ENCODE results near the gene ERG.
A peak's percentile ranks its signal among the peaks of the same experiment; 100 is the strongest.

Gene ERG

GRCh38 chr21:38385427-38386175, 112.7 kb downstream of the ERG start:
- no peak for TF ChIP-seq CTCF (IDR thresholded peaks at IDR 0.05; ENCODE audit: control insufficient read depth, insufficient read depth, low read depth, low read length, missing control alignments)
- H3K4me3 ChIP-seq (ENCODE audit: control insufficient read depth, low read depth, low read length), result no peak overlapping the region
- no peak for DNase-seq (ENCODE audit: low read depth)

GRCh38 chr21:38384675-38385426, 113.4 kb downstream of the ERG start:
- no peak for DNase-seq (ENCODE audit: low read depth)
- no peak for TF ChIP-seq CTCF (IDR thresholded peaks at IDR 0.05; ENCODE audit: control insufficient read depth, insufficient read depth, low read depth, low read length, missing control alignments)
- no peak overlapping the region for H3K4me3 ChIP-seq (ENCODE audit: control insufficient read depth, low read depth, low read length)

GRCh38 chr21:38384238-38384560, 114.1 kb downstream of the ERG start:
- no peak for DNase-seq (ENCODE audit: low read depth)
- no peak for TF ChIP-seq CTCF (IDR thresholded peaks at IDR 0.05; ENCODE audit: control insufficient read depth, insufficient read depth, low read depth, low read length, missing control alignments)
- no peak overlapping the region for H3K4me3 ChIP-seq (ENCODE audit: control insufficient read depth, low read depth, low read length)

- no peak overlapping the region for H3K4me3 ChIP-seq (ENCODE audit: control insufficient read depth, low read depth, low read length)
- TF ChIP-seq CTCF (IDR thresholded peaks at IDR 0.05; ENCODE audit: control insufficient read depth, insufficient read depth, low read depth, low read length, missing control alignments), result no peak
- no peak for DNase-seq (ENCODE audit: low read depth)
These were observed 114.7 kb downstream of the ERG start for GRCh38 chr21:38383411-38384237.

GRCh38 chr21:38380481-38381137, 117.7 kb downstream of the ERG start:
- no peak overlapping the region for H3K4me3 ChIP-seq (ENCODE audit: control insufficient read depth, low read depth, low read length)
- DNase-seq (ENCODE audit: low read depth), result no peak
- peak; percentile 27 for TF ChIP-seq CTCF (IDR thresholded peaks at IDR 0.05; ENCODE audit: control insufficient read depth, insufficient read depth, low read depth, low read length, missing control alignments)

GRCh38 chr21:38379147-38379546, 119.1 kb downstream of the ERG start:
- no peak overlapping the region for H3K4me3 ChIP-seq (ENCODE audit: control insufficient read depth, low read depth, low read length)
- DNase-seq (ENCODE audit: low read depth), result no peak
- TF ChIP-seq CTCF (IDR thresholded peaks at IDR 0.05; ENCODE audit: control insufficient read depth, insufficient read depth, low read depth, low read length, missing control alignments), result no peak
